WTC11 (cell line): Measurements from ENCODE around the gene NAA20. TPM values are rescaled to one million over a fixed set of nuclear protein-coding genes. Genes with fewer than 3 reads are reported as not detected.

Experiments used
- ATAC-seq: fragments of 200-7000 bp; cut with Tn5 transposase; 2 replicates; pipeline ENCODE4 v1.10.0; 2021; ENCODE audit warnings: mild to moderate bottlenecking, moderate library complexity
- CTCF ChIA-PET: fragments of 300-600 bp; sonication (Branson Sonifier 250); formaldehyde crosslinking; loops from one replicate; lab custom pipeline; 2021; ENCODE audit warnings: antibody characterized with exemption; lab: Charles Lee
- POLR2A ChIA-PET: fragments of 350-600 bp; sonication (Branson Sonifier 250); formaldehyde crosslinking; loops from one replicate; lab custom pipeline; 2021; ENCODE audit warnings: antibody characterized with exemption; lab: Charles Lee
- DNase-seq: peaks from one replicate; pipeline ENCODE4 v3.0.0; 2021; ENCODE audit warnings: low spot score
- H3K27ac Mint-ChIP-seq: 2 replicates; pipeline ENCODE4 v1.8.0; 2021; ENCODE audit warnings: mixed read lengths
- H3K27me3 Mint-ChIP-seq: 2 replicates; pipeline ENCODE4 v1.8.0; 2021; ENCODE audit warnings: low read depth, mild to moderate bottlenecking, moderate library complexity, mixed read lengths
- H3K36me3 Mint-ChIP-seq: 2 replicates; pipeline ENCODE4 v1.8.0; 2021; ENCODE audit warnings: mixed read lengths
- H3K4me1 Mint-ChIP-seq: 2 replicates; pipeline ENCODE4 v1.8.0; 2022; ENCODE audit warnings: mixed read lengths
- H3K4me3 Mint-ChIP-seq: 2 replicates; pipeline ENCODE4 v1.8.0; 2021; ENCODE audit warnings: mild to moderate bottlenecking, moderate library complexity, mixed read lengths
- H3K9me3 Mint-ChIP-seq: 2 replicates; pipeline ENCODE4 v1.8.0; 2021; ENCODE audit warnings: mixed read lengths
- FOXJ3 ChIP-seq: sonication (generic); formaldehyde crosslinking; IDR thresholded peaks from 2 replicates; pipeline ENCODE4 v1.9.0; 2021; ENCODE audit warnings: missing genetic modification reagents, mild to moderate bottlenecking, borderline replicate concordance
- FOXP1 ChIP-seq: sonication (generic); formaldehyde crosslinking; IDR thresholded peaks from 2 replicates; pipeline ENCODE4 v1.8.0; 2022; ENCODE audit warnings: missing genetic modification reagents, mild to moderate bottlenecking, moderate library complexity, borderline replicate concordance
- HMGA2 ChIP-seq: fragments of 250-450 bp; sonication (Bioruptor Pico); IDR thresholded peaks from 2 replicates; pipeline ENCODE4 v1.4.0; 2021; ENCODE audit warnings: mild to moderate bottlenecking, moderate library complexity
- IRF2 ChIP-seq: sonication (generic); formaldehyde crosslinking; IDR thresholded peaks from 2 replicates; pipeline ENCODE4 v1.8.0; 2022; ENCODE audit warnings: low read depth, missing genetic modification reagents, borderline replicate concordance
- JUN ChIP-seq: sonication (generic); formaldehyde crosslinking; IDR thresholded peaks from 2 replicates; pipeline ENCODE4 v1.8.0; 2023; ENCODE audit warnings: mild to moderate bottlenecking, missing genetic modification reagents
- KAT7 ChIP-seq: sonication (generic); formaldehyde crosslinking; IDR thresholded peaks from 2 replicates; pipeline ENCODE4 v1.8.1; 2023; ENCODE audit warnings: missing genetic modification reagents, mild to moderate bottlenecking, borderline replicate concordance
- NR1H2 ChIP-seq: sonication (generic); formaldehyde crosslinking; IDR thresholded peaks from 2 replicates; pipeline ENCODE4 v1.9.0; 2021; ENCODE audit warnings: mild to moderate bottlenecking, moderate library complexity, missing genetic modification reagents
- NR2C2 ChIP-seq: sonication (generic); formaldehyde crosslinking; IDR thresholded peaks from 2 replicates; pipeline ENCODE4 v1.8.0; 2022; ENCODE audit warnings: mild to moderate bottlenecking, missing genetic modification reagents
- TEAD1 ChIP-seq: sonication (generic); formaldehyde crosslinking; IDR thresholded peaks from 2 replicates; pipeline ENCODE4 v1.8.0; 2022; ENCODE audit warnings: mild to moderate bottlenecking, missing genetic modification reagents
- TP53 ChIP-seq: sonication (generic); formaldehyde crosslinking; IDR thresholded peaks from 2 replicates; pipeline ENCODE4 v1.8.1; 2023; ENCODE audit warnings: mild to moderate bottlenecking, missing genetic modification reagents
- ZNF219 ChIP-seq: sonication (generic); formaldehyde crosslinking; IDR thresholded peaks from 2 replicates; pipeline ENCODE4 v1.8.0; 2023; ENCODE audit warnings: missing genetic modification reagents, mild to moderate bottlenecking, borderline replicate concordance
- ZNF263 ChIP-seq: sonication (generic); formaldehyde crosslinking; IDR thresholded peaks from 2 replicates; pipeline ENCODE4 v1.8.1; 2022; ENCODE audit warnings: low read depth, mild to moderate bottlenecking, moderate library complexity, missing genetic modification reagents
- total RNA-seq: library from RNA; stranded (reverse); gene quantifications from 3 replicates; pipeline ENCODE4 v1.2.3, GENCODE V29; 2021
- TF ChIP-seq, protein P1 (sequence below): sonication (generic); formaldehyde crosslinking; IDR thresholded peaks from 2 replicates; pipeline ENCODE4 v1.8.0; 2023; ENCODE audit warnings: missing genetic modification reagents, mild to moderate bottlenecking, borderline replicate concordance
- TF ChIP-seq, protein P2 (sequence below): fragments of 250-450 bp; sonication (Bioruptor Pico); IDR thresholded peaks from 2 replicates; pipeline ENCODE4 v1.9.0; 2021; ENCODE audit warnings: moderate library complexity, mild to moderate bottlenecking, inconsistent platforms, borderline replicate concordance
- TF ChIP-seq, protein P3 (sequence below): sonication (generic); formaldehyde crosslinking; IDR thresholded peaks from 2 replicates; pipeline ENCODE4 v1.8.0; 2022; ENCODE audit warnings: mild to moderate bottlenecking, missing genetic modification reagents
- TF ChIP-seq, protein P4 (sequence below): sonication (generic); formaldehyde crosslinking; IDR thresholded peaks from 2 replicates; pipeline ENCODE4 v1.8.1; 2023; ENCODE audit warnings: mild to moderate bottlenecking, moderate library complexity, missing genetic modification reagents
- TF ChIP-seq, protein P5 (sequence below): sonication (generic); formaldehyde crosslinking; IDR thresholded peaks from 2 replicates; pipeline ENCODE4 v1.8.1; 2022; ENCODE audit warnings: missing genetic modification reagents, borderline replicate concordance
- TF ChIP-seq, protein P6 (sequence below): sonication (generic); formaldehyde crosslinking; IDR thresholded peaks from 2 replicates; pipeline ENCODE4 v1.8.1; 2023; ENCODE audit warnings: mild to moderate bottlenecking, missing genetic modification reagents

NAA20 gene
- total RNA-seq, 1 experiment from 2014 or later = 34.0 TPM

DNA sequence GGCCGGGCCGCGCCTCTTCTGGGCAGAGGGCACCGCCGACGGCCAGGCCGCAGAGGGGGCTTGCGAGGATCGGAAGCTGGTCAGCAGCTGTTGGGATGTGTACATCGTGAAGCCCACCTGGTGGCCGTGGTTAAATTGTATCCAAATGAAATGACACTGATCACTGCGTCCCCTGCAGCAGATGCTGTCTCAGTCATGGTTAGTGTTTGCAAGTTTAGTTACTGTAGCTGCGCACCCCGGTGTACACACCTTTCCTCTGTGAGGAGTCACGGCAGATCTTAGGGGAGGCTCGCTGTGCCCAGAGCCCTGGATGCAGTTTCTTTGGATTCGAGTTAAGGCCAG lies 653 bp downstream of the NAA20 start (continued):
- TF ChIP-seq, protein P1, sequence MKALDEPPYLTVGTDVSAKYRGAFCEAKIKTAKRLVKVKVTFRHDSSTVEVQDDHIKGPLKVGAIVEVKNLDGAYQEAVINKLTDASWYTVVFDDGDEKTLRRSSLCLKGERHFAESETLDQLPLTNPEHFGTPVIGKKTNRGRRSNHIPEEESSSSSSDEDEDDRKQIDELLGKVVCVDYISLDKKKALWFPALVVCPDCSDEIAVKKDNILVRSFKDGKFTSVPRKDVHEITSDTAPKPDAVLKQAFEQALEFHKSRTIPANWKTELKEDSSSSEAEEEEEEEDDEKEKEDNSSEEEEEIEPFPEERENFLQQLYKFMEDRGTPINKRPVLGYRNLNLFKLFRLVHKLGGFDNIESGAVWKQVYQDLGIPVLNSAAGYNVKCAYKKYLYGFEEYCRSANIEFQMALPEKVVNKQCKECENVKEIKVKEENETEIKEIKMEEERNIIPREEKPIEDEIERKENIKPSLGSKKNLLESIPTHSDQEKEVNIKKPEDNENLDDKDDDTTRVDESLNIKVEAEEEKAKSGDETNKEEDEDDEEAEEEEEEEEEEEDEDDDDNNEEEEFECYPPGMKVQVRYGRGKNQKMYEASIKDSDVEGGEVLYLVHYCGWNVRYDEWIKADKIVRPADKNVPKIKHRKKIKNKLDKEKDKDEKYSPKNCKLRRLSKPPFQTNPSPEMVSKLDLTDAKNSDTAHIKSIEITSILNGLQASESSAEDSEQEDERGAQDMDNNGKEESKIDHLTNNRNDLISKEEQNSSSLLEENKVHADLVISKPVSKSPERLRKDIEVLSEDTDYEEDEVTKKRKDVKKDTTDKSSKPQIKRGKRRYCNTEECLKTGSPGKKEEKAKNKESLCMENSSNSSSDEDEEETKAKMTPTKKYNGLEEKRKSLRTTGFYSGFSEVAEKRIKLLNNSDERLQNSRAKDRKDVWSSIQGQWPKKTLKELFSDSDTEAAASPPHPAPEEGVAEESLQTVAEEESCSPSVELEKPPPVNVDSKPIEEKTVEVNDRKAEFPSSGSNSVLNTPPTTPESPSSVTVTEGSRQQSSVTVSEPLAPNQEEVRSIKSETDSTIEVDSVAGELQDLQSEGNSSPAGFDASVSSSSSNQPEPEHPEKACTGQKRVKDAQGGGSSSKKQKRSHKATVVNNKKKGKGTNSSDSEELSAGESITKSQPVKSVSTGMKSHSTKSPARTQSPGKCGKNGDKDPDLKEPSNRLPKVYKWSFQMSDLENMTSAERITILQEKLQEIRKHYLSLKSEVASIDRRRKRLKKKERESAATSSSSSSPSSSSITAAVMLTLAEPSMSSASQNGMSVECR (CRISPR knock-in tag) = no peak
- TF ChIP-seq KAT7 (CRISPR knock-in tag) = no peak
- TF ChIP-seq IRF2 (CRISPR knock-in tag) = no peak
- no peak for TF ChIP-seq ZNF219 (CRISPR knock-in tag)
- TF ChIP-seq NR1H2 (CRISPR knock-in tag) = no peak
- TF ChIP-seq, protein P2, sequence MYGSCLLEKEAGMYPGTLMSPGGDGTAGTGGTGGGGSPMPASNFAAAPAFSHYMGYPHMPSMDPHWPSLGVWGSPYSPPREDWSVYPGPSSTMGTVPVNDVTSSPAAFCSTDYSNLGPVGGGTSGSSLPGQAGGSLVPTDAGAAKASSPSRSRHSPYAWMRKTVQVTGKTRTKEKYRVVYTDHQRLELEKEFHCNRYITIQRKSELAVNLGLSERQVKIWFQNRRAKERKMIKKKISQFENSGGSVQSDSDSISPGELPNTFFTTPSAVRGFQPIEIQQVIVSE = no peak

DNA sequence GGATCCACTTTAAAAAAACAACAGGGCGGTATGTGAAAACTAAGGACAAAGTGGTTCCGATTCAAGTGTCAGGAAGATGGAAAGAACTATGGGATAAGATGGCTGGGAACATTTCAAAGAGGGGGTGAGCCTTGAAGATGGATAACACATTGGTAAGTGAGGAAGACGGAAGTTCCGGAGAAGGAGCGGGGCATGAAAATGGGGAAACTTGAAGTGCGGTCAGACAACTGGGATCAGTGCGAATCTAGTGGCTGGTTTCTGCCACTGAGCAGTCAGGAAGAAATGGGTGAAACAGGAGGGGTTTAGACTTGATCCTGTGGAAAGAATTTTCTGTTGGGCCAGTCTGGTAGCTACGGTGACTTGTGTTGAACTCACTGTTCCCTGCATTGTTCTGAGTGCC lies 1.2 kb downstream of the NAA20 start:
- Mint-ChIP-seq H3K27me3 (no peaks in the 10 kb centered on the region; the same call in 1 of the 2 replicates), H3K4me3 (peak overlapping the region; percentile 87), H3K27ac (peak overlapping the region; percentile 30; the same call in 1 of the 2 replicates), H3K9me3 (no peaks in the 10 kb centered on the region), H3K36me3 (no peaks in the 10 kb centered on the region), H3K4me1 (peaks cover 22% of the 10 kb centered on the region)
- ChIA-PET CTCF (interaction anchor here (1.6 to 1.8 kb wide), 3 partner anchors 20 to 326 kb away, joined by 4 to 20 read pairs (median 6); partner anchors contain the start of genes CFAP61 and CRNKL1), POLR2A (no interaction called here)
- no peak for ATAC-seq
- no peak for DNase-seq
- TF ChIP-seq FOXJ3 (CRISPR knock-in tag) (no peak), IRF2 (CRISPR knock-in tag) (no peak), TP53 (CRISPR knock-in tag) (no peak), TEAD1 (CRISPR knock-in tag) (no peak), FOXP1 (CRISPR knock-in tag) (no peak), JUN (CRISPR knock-in tag) (no peak)
- TF ChIP-seq, protein P3, sequence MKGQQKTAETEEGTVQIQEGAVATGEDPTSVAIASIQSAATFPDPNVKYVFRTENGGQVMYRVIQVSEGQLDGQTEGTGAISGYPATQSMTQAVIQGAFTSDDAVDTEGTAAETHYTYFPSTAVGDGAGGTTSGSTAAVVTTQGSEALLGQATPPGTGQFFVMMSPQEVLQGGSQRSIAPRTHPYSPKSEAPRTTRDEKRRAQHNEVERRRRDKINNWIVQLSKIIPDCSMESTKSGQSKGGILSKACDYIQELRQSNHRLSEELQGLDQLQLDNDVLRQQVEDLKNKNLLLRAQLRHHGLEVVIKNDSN (CRISPR knock-in tag) = no peak
- TF ChIP-seq, protein P4, sequence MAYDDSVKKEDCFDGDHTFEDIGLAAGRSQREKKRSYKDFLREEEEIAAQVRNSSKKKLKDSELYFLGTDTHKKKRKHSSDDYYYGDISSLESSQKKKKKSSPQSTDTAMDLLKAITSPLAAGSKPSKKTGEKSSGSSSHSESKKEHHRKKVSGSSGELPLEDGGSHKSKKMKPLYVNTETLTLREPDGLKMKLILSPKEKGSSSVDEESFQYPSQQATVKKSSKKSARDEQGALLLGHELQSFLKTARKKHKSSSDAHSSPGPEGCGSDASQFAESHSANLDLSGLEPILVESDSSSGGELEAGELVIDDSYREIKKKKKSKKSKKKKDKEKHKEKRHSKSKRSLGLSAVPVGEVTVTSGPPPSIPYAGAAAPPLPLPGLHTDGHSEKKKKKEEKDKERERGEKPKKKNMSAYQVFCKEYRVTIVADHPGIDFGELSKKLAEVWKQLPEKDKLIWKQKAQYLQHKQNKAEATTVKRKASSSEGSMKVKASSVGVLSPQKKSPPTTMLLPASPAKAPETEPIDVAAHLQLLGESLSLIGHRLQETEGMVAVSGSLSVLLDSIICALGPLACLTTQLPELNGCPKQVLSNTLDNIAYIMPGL (CRISPR knock-in tag) = no peak
- TF ChIP-seq, protein P5, sequence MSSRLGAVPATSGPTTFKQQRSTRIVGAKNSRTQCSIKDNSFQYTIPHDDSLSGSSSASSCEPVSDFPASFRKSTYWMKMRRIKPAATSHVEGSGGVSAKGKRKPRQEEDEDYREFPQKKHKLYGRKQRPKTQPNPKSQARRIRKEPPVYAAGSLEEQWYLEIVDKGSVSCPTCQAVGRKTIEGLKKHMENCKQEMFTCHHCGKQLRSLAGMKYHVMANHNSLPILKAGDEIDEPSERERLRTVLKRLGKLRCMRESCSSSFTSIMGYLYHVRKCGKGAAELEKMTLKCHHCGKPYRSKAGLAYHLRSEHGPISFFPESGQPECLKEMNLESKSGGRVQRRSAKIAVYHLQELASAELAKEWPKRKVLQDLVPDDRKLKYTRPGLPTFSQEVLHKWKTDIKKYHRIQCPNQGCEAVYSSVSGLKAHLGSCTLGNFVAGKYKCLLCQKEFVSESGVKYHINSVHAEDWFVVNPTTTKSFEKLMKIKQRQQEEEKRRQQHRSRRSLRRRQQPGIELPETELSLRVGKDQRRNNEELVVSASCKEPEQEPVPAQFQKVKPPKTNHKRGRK (CRISPR knock-in tag) = no peak

DNA sequence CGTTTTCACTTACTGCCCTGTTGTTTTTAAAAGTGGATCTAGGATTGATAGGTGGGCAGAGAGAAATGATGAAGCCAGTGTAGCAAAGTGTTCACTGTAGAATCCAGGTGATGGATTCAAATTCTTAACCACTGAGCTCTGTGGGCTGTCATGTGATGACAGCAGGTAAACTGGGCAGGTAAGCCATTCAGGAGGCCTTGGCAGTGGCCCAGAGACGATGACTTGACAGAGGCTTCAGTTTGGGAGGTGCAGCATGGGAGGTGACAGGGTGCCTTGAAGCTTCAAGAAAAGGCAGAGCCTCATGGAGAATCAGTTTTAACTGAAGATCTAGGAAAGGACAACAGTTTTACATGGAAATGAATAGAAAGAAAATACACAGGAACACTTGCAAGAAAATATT lies 2.0 kb downstream of the NAA20 start:
- Mint-ChIP-seq H3K9me3 (no peaks in the 10 kb centered on the region), H3K4me3 (no peak overlapping the region), H3K27ac (peak overlapping the region; percentile 7; the same call in 1 of the 2 replicates), H3K27me3 (no peaks in the 10 kb centered on the region; the same call in 1 of the 2 replicates), H3K4me1 (peaks cover 22% of the 10 kb centered on the region), H3K36me3 (no peaks in the 10 kb centered on the region)
- ChIA-PET POLR2A (no interaction called here), CTCF (no interaction called here)
- ATAC-seq = no peak
- DNase-seq = no peak
- TF ChIP-seq NR2C2 (CRISPR knock-in tag) (no peak), NR1H2 (CRISPR knock-in tag) (no peak), HMGA2 (CRISPR knock-in tag) (no peak), ZNF263 (no peak)
- TF ChIP-seq, protein P6, sequence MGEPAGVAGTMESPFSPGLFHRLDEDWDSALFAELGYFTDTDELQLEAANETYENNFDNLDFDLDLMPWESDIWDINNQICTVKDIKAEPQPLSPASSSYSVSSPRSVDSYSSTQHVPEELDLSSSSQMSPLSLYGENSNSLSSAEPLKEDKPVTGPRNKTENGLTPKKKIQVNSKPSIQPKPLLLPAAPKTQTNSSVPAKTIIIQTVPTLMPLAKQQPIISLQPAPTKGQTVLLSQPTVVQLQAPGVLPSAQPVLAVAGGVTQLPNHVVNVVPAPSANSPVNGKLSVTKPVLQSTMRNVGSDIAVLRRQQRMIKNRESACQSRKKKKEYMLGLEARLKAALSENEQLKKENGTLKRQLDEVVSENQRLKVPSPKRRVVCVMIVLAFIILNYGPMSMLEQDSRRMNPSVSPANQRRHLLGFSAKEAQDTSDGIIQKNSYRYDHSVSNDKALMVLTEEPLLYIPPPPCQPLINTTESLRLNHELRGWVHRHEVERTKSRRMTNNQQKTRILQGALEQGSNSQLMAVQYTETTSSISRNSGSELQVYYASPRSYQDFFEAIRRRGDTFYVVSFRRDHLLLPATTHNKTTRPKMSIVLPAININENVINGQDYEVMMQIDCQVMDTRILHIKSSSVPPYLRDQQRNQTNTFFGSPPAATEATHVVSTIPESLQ (CRISPR knock-in tag) = no peak
